ENCODE results near the gene DLGAP1. TPM values are rescaled to one million over a fixed set of nuclear protein-coding genes. Genes with fewer than 3 reads are reported as not detected.

The DLGAP1 gene
- total RNA-seq, 1 experiment from 2014 or later = 23.2 TPM

DNA sequence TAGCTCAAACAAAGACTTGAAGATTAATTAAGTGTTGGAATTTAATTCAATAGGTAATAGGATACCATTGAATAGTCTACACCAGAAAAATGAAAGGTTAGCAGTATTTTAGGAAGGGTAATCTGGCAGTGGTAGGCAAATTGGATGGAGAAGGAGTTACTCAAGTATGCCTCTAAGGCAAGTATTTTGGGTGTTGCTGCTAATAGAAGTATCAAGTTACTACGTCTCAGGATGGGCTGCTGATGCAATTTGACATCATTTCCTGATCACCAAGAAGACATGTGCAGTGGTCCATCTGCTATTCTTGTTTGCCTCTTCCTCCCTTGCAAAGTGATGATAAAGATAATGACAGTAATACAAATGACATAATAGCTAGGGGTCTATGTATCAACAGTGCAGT lies 519.8 kb downstream of the DLGAP1 start:
- H3K23ac ChIP-seq (ENCODE audit: insufficient read length, low read depth, low read length) = no peak overlapping the region
- no peak overlapping the region for H3K9ac ChIP-seq (ENCODE audit: extremely low read depth, insufficient read length, low read length)
- no peaks in the 10 kb centered on the region for H3K23me2 ChIP-seq (ENCODE audit: insufficient read length, low read depth, low read length, poor library complexity, severe bottlenecking)
- H3T11ph ChIP-seq (ENCODE audit: low read length) = no peak overlapping the region
- H4K5ac ChIP-seq (ENCODE audit: insufficient read length, low read depth, low read length) = no peak overlapping the region
- H3K9me3 ChIP-seq (ENCODE audit: control insufficient read depth, low read depth, low read length) = no peaks in the 10 kb centered on the region
- H3K4me2 ChIP-seq (ENCODE audit: insufficient read depth, insufficient read length, low read length) = no peak overlapping the region
- TF ChIP-seq, protein P1, sequence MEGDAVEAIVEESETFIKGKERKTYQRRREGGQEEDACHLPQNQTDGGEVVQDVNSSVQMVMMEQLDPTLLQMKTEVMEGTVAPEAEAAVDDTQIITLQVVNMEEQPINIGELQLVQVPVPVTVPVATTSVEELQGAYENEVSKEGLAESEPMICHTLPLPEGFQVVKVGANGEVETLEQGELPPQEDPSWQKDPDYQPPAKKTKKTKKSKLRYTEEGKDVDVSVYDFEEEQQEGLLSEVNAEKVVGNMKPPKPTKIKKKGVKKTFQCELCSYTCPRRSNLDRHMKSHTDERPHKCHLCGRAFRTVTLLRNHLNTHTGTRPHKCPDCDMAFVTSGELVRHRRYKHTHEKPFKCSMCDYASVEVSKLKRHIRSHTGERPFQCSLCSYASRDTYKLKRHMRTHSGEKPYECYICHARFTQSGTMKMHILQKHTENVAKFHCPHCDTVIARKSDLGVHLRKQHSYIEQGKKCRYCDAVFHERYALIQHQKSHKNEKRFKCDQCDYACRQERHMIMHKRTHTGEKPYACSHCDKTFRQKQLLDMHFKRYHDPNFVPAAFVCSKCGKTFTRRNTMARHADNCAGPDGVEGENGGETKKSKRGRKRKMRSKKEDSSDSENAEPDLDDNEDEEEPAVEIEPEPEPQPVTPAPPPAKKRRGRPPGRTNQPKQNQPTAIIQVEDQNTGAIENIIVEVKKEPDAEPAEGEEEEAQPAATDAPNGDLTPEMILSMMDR (conservative IDR thresholded peaks at IDR 0.05) = no peak
- H4K20me1 ChIP-seq (ENCODE audit: control insufficient read depth, insufficient read depth, insufficient read length) = no peaks in the 10 kb centered on the region
- no peak overlapping the region for H3K18ac ChIP-seq (ENCODE audit: insufficient read length, low read depth, low read length)
- no peak overlapping the region for H3K4ac ChIP-seq (ENCODE audit: low read depth, low read length)
- no peaks in the 10 kb centered on the region for H3K27me3 ChIP-seq (ENCODE audit: insufficient read depth, low read length)
- Mint-ChIP-seq H3K9me3 (no peaks in the 10 kb centered on the region), H3K27ac (no peak overlapping the region), H3K36me3 (ENCODE audit: insufficient read depth in 1 of 3, low read depth in 3 of 3) (peaks cover 0 to 9% (median 0%) of the 10 kb centered on the region in 3 experiments; a peak in 4 of 7 replicates), H3K27me3 (ENCODE audit: low read depth) (no peaks in the 10 kb centered on the region), H3K4me1 (peaks cover 10 to 15% of the 10 kb centered on the region in 2 experiments), H3K4me3 (no peak overlapping the region)
- no peak overlapping the region for H2BK20ac ChIP-seq (ENCODE audit: low read depth, low read length, poor library complexity, severe bottlenecking)
- no peak overlapping the region for H4K91ac ChIP-seq (ENCODE audit: insufficient read length, low read depth, low read length)
- no peak overlapping the region for H3K27ac ChIP-seq (ENCODE audit: insufficient read length, low read depth, low read length)
- no peak overlapping the region for H2BK5ac ChIP-seq (ENCODE audit: insufficient read length, low read length)
- no peak overlapping the region for H4K8ac ChIP-seq (replicated peaks; ENCODE audit: insufficient read length, low read depth, low read length)
- H3K56ac ChIP-seq (ENCODE audit: insufficient read length, low read depth, low read length) = no peak overlapping the region
- no peaks in the 10 kb centered on the region for H3K79me1 ChIP-seq (ENCODE audit: insufficient read depth, low read depth, low read length, poor library complexity, severe bottlenecking)
- no peak overlapping the region for H2BK15ac ChIP-seq (ENCODE audit: low read depth, low read length)
- WGBS (ENCODE audit: extremely low coverage, insufficient read length, low lambda C conversion rate) = no CpG with 5 or more reads among the region's 1 CpG
- H3K4me1 ChIP-seq (ENCODE audit: insufficient read depth, low read length) = no peaks in the 10 kb centered on the region
- H3K14ac ChIP-seq (ENCODE audit: insufficient read depth, low read length) = no peak overlapping the region
- H2BK120ac ChIP-seq (ENCODE audit: low read depth, low read length, poor library complexity, severe bottlenecking) = no peak overlapping the region
- no peak for DNase-seq
- H2AK5ac ChIP-seq (ENCODE audit: insufficient read length, low read length) = no peak overlapping the region
- H2BK12ac ChIP-seq (ENCODE audit: insufficient read length, low read depth, low read length) = no peak overlapping the region
- no peak overlapping the region for H2AFZ ChIP-seq (ENCODE audit: low read length)
- H3K79me2 ChIP-seq (ENCODE audit: insufficient read depth, low read length) = no peaks in the 10 kb centered on the region
